ENCODE results near the gene WDR7. TPM values are rescaled to one million over a fixed set of nuclear protein-coding genes. Genes with fewer than 3 reads are reported as not detected.

WDR7 gene
- total RNA-seq, 1 donor from 2014 or later, result 21.5 TPM

DNA sequence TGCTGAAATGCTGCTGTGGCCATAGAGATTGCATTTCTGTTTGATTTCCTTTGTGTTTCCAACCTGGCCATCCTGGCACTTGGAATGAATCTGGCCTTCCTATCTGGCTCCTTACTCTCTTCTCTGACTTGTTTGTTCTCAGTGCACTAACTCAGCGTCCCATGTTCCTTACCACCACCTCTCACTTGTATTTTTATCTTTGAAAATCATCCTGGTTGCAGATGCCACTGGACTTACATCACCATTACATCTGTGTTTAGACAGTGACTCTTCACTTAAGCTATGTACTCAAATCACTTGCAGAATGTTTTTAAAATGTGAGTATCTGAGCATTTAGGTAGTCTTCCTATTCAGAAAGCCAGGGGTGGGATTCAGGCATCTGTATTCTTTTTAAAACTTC, 239.5 kb downstream of the WDR7 start:
- peak; percentile 88 for DNase-seq (ENCODE audit: low read depth)

DNA sequence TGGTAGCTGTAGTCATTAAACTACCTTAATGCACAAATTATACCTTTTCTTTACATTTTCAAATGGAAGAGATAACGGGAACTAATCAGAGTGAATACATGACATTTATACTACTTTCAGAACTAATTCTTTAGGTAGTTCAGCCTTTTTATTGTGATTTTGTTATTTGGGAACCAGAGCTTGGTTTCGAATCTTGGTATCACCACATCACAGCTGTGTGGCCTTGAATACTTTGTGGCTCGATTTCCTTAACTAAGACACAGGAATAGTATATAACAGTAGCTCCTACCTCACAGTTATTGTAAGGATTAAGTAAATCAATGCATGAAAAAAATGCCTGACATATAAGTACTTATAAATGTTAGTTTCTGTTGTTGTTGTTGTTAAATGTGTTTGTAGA, 240.0 kb downstream of the WDR7 start:
- no peak for DNase-seq (ENCODE audit: low read depth)

DNA sequence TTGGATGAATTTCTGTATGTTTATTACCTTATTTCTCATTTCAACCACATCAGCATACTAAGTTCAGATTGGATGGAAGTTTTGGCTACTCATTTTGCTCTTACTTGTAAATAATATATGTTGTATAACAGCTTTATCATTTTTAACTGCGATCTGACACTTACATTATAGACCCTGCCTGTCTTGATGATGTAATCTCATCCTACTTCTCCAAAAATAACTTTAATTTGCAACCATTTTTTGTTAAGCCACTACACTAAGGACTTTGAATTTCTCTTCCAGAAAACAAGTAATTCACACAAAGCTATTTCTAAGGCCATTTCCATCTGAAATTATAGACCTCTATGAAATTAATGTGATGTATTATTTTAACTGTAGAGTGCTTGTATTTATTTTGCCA, 240.7 kb downstream of the WDR7 start:
- DNase-seq (ENCODE audit: low read depth), result no peak

DNA sequence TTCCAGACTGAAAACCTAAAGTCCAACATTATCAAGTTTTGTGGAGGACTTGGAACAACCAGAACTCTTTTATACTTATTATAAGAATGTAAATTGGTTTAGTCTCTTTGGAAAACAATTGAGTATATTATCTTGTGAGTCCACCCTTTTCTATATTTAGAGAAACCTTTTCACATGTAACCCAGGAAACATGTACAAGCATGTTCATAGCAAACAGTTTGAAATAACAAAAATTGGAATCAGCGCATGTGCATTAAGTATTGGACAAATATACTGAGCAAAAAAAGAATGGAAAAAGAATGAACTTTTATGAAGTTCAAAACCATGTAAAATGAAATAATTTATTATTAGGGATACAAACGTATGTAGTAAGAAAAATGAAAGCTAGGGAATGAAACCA, 246.0 kb downstream of the WDR7 start:
- no peak for DNase-seq (ENCODE audit: low read depth)

DNA sequence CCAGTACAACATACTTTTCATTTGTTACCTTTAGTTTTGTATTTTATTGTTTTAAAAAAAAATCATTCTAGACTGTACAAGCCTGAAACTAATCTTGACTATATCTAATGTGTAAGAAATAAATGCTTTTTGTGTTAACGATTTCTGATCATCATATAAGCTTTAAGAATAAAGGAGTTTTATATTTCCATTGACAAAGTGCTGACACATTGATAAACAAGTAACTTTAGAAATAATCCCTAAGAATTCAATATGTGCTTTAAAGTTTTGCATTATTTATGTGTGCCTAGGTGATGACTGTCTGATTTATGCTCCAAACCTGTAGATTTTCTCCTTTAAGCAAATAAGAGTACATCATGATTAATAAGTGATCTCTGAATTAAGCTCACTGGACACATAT, 248.5 kb downstream of the WDR7 start:
- no peak for DNase-seq (ENCODE audit: low read depth)

DNA sequence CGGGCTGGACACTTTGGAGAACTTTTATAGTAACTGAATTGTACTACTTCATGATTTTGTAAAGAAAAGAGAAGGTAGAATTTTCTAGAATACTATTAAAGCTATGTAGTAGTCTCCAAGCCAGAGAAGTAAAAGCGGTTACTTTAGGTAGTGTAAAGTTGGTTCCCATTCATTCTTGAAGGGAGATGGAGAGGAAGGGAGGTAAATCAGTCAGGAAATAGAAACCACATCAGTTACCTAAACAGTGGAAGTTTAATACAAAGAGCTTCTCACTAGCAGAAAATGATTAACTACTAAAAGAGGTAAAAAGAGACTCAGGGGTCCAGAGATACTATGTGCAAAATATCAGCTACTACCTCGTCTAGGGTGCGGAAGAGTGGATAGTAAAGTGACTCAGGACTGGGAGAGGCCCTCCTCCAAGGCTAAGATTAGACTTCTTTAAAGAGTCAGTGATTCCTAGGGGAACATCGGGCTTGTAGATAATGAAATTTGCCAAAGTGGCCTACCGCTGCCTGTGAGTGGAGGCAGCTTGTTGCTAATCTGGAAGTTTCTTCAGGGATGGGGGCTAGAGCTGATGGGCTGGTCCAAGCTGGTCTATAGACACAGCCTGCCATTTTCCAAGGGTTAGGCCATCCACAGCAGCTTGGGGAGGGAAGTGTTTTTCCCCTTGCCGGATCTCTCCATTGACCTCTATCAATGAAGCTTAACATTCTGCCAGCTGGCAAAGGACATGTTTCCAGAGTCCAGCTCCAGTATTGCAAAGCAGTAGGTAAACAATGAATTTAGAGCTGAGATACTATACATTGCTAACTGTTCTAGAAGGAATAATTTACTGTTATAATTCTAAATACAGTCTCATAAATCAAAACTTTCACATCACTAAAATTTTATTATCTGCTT, 249.3 kb downstream of the WDR7 start:
- no peak for DNase-seq (ENCODE audit: low read depth)

DNA sequence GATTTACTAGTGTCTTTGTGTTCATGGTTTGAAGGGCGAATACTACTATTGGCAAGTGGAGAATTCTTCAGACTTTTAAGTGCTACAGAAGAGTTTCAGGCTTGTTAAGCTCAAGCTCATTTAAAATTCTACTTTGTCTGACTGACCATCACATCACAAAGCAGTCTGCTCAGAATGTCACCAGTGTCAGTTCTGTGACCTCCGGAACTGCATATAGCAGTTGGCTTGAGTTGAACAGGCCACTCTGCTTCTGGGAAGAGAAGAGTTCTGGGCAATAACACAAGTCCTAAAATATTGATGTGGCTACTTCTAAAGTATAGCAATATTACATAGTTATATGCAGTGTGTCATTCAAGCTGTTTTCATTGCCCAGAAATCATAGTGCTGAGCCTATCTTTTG, 250.8 kb downstream of the WDR7 start:
- DNase-seq (ENCODE audit: low read depth), result no peak

DNA sequence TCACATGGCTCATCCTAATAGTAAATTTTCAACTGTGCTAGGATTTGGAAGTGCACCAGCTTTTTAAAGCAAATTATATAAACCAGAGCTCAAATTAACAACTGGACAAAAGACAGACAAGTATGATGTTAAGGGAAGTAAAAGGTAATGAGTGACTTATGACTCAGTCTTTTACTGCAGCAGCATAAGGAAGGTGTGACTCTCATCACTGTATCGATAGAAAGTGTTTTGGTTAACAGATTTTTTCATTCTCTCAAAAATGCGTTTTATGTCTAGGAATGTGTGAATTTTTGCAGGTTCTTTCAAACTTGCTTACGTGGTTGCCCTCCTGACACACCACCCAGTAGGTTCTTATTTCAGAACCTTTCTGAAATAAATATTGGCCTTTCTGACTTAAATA, 251.5 kb downstream of the WDR7 start:
- peak; percentile 89 for DNase-seq (ENCODE audit: low read depth)

DNA sequence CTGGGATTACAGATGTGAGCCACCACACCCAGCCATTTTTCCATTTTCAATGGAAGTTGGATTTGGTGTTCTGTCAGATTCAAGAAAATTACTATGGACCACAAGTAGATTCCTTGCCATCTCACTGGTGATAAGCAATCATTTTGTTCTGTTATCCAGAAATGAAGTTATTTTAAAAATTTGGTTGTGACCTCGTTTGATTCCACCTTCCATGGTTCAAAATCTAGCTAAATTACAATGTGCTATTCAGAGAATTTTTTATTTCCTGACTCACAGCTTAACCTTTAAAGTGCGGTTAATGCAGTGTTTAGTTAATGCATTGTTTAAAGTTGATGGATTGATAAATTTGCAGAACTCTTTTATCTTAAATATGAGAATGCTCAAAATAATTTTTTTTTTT, 252.5 kb downstream of the WDR7 start:
- no peak for DNase-seq (ENCODE audit: low read depth)

DNA sequence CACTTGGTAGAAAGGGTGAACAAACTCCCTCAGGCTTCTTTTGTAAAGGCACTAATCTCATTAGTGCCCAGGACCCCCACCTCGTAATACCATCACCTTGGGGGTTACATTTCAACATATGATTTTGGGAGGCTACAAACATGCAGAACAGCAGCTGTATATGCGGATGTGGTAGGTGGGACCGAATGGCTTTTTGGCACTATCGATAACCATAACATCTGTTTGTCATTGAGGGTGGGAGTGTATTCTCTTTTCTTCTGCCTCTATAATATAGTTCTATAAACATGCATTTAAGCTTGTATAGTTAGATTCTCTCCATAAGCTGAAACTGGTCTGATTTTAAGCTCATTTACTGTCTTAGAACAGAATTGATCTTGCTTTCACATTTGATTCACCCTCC, 256.6 kb downstream of the WDR7 start:
- no peak for DNase-seq (ENCODE audit: low read depth)

DNA sequence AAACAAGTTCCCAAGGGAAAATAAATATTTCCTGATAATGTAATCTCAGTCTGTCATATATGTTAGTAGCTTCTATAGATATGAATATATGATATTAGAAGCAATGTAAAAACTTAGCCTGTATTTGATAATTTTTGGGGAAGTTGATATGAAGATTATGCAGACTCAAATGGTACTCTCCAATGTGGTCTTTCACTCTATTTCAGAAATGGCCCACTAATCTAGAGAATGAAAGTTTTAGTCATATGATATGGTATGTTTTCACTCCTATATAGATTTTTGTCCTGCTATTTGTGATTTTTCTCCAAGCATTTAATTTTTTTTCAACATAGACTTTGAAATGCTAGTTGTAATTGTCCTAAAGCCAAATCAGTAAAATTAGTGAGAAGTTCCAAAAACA, 259.1 kb downstream of the WDR7 start:
- DNase-seq (ENCODE audit: low read depth), result no peak

DNA sequence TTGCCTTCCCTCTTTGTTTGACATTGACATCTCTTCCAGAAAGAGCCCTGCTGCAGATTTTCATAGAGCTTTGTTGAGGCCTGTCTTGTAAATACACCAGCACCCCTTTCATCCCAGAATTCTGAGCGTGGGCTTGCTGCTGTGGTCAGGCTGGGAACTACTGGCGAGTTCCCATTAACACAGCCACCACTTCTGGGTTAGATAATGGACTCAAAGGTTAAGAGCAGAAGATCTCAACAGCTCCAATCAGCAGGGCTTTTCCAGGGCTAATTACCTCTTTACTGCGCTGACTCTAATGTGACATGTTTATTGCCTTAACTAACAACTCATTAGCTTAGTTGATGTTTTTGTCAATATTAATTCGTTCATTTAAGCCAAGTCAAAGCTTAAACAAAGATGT, 259.8 kb downstream of the WDR7 start:
- no peak for DNase-seq (ENCODE audit: low read depth)

DNA sequence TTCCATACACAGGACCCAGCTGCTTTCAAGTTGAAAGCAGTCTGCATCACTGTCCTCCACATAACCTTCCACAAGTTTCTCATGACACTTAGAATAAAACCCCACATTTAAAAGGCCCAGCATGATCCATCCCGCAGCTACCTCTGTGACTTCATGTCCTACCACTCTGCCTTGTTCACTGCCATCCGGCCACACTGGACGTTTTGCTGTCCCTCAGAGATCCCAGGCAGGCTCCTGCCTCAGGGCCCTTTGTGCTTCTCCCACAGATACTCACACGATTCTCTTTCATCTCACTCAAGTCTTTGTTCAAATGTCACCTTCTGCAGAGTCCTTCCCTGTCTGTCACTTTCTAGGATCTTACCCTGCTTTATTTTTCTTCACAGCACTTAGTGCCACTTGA, 262.8 kb downstream of the WDR7 start:
- DNase-seq (ENCODE audit: low read depth), result no peak

DNA sequence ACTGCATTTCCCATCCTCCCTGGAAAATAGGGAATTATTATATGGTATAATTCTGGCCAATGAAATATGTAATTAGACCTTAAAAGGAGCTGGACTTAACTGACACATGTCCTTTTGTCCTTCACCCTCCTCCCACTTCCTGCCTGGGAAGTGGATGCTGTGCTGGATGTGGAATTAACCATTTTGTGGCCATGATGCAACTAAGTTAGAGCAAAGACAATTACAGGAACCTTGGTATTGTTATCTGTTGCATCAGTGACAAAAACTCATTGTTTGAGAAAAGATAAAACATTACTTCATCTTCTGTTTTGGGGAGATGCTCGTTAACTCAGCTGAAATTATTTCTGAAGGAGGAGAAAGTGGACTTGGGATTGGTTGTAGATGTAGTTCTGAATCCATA, 268.0 kb downstream of the WDR7 start:
- DNase-seq (ENCODE audit: low read depth), result no peak

DNA sequence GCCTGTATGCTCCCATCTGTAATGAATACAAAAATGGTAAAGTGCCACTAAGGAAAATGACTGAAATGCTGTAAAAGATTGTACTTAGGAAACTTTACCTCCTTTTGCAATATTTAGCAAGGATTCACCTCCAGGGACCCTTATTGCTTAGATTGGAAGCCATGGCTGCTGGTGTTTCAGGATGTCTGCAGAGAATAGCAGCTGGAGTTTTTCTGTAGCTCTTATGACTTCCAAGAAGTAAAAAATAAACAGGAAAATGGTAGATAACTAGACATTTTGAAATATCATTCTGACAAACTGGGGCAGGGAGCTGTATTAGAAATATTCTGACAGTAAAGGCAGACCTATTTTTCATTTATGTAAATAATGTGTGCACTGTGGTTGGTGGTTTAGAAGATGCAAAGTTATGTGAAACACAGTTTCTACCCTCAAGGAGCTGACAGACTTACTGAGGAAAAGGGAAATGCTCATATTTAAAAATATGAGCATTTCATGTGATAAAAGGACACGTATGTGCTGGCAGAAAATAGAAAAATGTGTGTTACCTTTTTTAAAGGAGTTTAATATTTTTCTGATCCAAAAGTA, 270.8 kb downstream of the WDR7 start:
- DNase-seq (ENCODE audit: low read depth), result no peak

DNA sequence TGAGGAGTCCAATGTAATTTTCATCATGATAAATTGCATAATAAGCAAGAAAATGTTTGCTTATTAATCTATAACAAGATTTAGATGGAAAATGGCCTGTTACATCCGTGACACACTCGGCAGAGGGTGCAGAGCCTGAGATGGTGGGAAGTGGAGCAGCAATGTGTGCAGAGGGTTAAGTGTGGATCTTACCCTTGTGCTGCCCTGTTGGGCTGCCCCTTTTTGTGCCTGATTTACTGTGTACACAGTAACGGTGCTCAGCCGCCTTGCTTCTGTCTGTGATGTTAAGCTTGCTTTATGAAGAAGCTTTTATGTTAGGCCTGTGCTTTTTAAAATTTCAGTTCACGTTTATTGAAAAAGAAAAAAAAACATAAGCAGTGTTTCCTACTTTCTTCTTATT, 275.6 kb downstream of the WDR7 start:
- no peak for DNase-seq (ENCODE audit: low read depth)

DNA sequence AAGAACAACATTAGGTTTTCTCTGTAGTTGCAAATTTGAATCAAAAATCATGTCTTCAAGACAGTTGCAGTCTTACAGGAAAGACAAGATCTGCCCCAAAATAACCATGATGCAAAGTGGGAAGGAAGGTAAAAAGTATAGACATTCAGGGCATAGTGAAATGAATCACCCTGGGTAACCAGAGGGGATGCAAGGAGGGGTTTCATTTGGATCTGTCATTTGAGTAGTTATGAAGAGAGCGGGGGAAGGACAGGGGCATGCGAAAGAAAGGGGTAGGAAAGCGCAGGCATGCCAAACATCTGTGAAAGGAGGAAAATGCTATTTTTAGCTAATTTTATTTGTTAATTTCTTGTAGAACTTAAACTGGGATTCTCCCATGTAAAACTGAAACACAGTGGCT, 276.6 kb downstream of the WDR7 start:
- DNase-seq (ENCODE audit: low read depth), result no peak

DNA sequence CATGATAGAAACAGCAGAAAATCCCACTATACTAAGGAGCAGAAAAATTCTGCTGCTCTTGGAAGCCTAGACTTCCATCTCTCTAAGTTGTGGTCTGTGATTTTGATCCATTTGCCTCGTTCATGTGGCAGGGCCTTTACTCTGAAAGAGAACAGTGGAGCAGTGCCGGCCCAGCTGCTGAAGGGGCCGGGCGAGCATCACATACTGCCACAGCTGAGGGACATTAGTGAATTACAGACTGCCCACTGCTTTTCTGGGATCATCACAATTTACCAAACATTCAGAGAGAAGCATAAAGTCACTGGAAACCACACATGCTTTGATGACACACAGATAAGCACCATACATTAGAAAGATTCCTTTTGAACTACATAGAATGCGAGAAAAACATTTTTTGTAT, 278.7 kb downstream of the WDR7 start:
- DNase-seq (ENCODE audit: low read depth), result no peak

DNA sequence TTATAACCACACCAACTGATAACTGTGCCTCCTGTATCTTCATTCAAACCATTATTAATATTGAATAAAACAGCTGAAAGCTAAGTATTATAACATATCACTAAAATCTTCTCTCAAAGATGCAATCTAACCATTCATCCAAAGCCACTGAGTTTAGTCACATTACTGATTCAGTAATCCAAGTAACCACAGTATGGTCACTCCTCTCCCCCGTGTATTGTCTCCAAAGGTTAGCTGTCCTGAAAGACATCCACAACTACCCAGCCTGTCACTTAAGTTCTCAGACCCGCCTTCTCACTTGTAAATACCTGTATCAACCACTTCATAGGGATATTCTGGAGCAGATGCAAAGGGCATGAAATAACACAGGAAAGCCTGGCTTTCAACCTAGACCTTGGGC, 282.3 kb downstream of the WDR7 start:
- DNase-seq (ENCODE audit: low read depth), result peak; percentile 50

DNA sequence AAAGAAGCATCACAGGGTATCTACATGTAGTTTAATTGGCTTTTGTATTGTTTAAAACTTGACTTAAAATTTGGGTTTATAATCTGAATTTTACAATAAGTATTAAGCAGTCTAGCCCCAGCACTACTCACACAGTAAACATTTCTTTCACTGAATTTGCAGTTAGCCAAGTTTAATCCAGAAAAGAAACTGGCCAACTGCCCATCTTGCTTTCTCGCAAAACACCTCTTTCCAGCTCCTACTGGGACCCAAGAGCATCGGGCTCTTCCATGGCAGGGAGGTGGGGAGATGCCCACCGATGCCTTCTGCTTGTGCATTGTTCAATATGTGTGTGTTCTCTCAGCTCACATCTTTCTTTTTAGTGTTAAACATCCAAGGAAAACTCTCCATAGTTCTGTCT, 283.0 kb downstream of the WDR7 start:
- no peak for DNase-seq (ENCODE audit: low read depth)

DNA sequence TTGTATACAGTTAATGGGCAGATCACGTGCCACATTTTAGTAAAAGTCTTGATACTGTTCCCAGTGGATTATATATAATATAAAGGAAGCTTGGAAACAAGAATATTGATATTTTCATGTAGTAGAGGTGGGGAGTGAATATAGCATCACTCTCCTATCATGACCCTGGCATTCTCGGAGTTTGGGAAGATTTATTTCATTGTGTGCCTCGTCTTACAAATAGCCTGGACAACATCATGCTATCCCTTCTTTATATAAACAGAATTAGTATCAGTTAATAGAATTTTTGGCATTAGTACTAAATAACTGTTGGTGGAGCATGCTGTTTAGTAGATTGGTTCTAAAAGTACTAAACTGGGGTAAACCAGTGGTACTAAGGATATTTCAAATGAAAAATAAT, 283.7 kb downstream of the WDR7 start:
- no peak for DNase-seq (ENCODE audit: low read depth)

DNA sequence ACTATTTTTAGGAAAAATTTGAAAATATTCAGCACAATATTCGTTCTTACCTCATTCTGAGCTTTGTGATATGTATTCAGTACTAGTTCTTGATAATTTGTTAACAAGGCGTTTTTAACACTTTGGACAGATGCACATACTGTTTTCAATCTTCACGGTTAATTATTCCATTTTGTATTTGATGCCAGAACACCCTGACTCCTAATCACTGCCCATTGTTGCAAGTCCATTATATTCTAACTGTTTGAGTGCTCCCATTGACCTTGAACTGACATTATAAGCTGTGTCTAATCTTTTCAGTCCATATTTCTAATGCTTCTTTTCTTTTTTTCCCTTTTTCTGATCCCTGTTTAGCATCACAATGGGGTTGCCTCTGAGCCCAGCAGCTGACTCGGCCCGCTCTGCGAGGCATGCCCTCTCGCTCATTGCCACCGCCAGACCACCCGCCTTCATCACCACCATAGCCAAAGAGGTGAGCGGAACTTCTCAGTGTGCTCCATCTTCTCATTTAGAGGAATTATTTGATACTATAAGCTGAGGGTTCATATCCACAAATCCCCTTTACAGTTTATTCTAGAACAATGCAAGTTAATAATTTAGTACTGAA, 284.4 kb downstream of the WDR7 start:
- DNase-seq (ENCODE audit: low read depth), result no peak

DNA sequence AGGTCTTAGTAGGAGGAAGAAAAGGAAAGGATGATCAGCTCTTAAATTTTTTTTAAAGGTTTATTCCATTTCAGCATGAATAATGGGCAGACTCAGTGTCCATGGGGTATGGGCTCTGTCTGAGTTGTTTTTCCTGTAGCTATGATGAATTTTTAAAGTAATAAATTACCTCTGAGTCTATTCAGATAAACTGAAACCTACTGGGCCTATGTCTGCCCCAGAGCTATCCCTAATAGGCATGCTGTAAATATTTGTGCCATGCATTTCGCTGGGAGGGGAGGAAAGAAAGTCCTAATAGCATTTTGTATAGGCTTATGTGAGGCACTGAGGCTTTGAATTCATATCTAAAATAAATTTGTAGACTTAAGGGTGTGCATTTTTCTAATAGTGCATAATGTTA, 285.3 kb downstream of the WDR7 start:
- DNase-seq (ENCODE audit: low read depth), result no peak
